ENCODE measurements around the gene FAM228B. TPM values are rescaled to one million over a fixed set of nuclear protein-coding genes. Genes with fewer than 3 reads are reported as not detected.

The FAM228B gene
- total RNA-seq, 1 donor from 2014 or later, result 18.9 TPM

GRCh38 chr2:24181849-24182248, 58.6 kb downstream of the FAM228B start:
- H3K4me1 Mint-ChIP-seq (ENCODE audit: low read depth, unreplicated experiment), result peaks cover 2% of the 10 kb centered on the region
- H3K9me3 Mint-ChIP-seq (ENCODE audit: unreplicated experiment), result no peaks in the 10 kb centered on the region
- H3K27me3 Mint-ChIP-seq (ENCODE audit: unreplicated experiment), result peaks cover 5% of the 10 kb centered on the region
- H3K27ac Mint-ChIP-seq (ENCODE audit: unreplicated experiment), result no peak overlapping the region
- TF ChIP-seq CTCF (IDR thresholded peaks at IDR 0.05; ENCODE audit: partially characterized antibody, unreplicated experiment), result no peak
- no peaks in the 10 kb centered on the region for H3K36me3 Mint-ChIP-seq (ENCODE audit: unreplicated experiment)
- peak overlapping the region; percentile 25 for H3K4me3 Mint-ChIP-seq (ENCODE audit: unreplicated experiment)
- no peak for DNase-seq

DNA sequence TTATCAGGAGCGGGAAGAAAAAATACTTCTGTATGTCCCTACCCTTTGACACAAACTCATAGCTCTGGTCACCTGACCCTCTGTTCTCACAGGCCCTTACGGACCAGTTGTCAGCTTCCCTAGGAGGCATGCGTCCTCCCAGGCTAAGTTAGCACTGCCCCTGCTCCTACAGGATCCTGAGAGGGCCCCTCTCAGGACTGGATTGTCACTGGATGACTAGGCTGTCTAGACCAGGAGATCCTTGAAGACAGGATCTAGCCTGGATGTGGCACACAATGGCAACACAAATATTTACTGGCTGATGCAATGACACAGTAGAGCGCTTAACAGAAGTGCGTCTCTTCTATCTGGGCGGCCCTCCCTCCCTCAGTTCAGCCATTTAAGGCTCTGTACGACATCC, 59.2 kb downstream of the FAM228B start:
- Mint-ChIP-seq H3K9me3 (ENCODE audit: unreplicated experiment) (no peaks in the 10 kb centered on the region), H3K4me3 (ENCODE audit: unreplicated experiment) (no peak overlapping the region), H3K36me3 (ENCODE audit: unreplicated experiment) (no peaks in the 10 kb centered on the region), H3K4me1 (ENCODE audit: low read depth, unreplicated experiment) (peaks cover 2% of the 10 kb centered on the region), H3K27ac (ENCODE audit: unreplicated experiment) (no peak overlapping the region), H3K27me3 (ENCODE audit: unreplicated experiment) (peaks cover 5% of the 10 kb centered on the region)
- TF ChIP-seq CTCF (IDR thresholded peaks at IDR 0.05; ENCODE audit: partially characterized antibody, unreplicated experiment), result no peak
- DNase-seq, result no peak

GRCh38 chr2:24183366-24184069, 60.2 kb downstream of the FAM228B start:
- H3K27me3 Mint-ChIP-seq (ENCODE audit: unreplicated experiment), result peaks cover 5% of the 10 kb centered on the region
- peaks cover 2% of the 10 kb centered on the region for H3K4me1 Mint-ChIP-seq (ENCODE audit: low read depth, unreplicated experiment)
- H3K4me3 Mint-ChIP-seq (ENCODE audit: unreplicated experiment), result no peak overlapping the region
- no peaks in the 10 kb centered on the region for H3K36me3 Mint-ChIP-seq (ENCODE audit: unreplicated experiment)
- no peak overlapping the region for H3K27ac Mint-ChIP-seq (ENCODE audit: unreplicated experiment)
- no peak for DNase-seq
- no peak for TF ChIP-seq CTCF (IDR thresholded peaks at IDR 0.05; ENCODE audit: partially characterized antibody, unreplicated experiment)
- H3K9me3 Mint-ChIP-seq (ENCODE audit: unreplicated experiment), result no peaks in the 10 kb centered on the region

DNA sequence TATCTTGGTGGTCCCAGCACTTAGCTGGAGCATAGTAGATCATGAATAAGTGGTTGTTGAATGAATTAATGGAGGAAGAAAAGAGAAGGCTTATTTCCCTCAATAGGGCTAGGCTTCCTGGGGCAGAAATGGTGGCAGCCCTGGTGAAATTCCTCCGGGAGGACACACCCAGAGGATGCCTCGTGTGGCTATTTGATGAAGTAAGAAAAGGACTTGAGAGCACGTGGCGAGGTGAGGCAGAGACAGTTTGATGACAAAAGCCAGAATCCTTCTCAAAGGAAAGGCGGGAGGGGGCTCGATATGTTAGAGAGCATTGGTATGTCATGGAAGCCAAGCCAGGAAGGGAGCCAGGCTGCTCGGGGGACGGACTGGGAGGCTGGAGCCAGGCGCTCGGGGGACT, 66.3 kb downstream of the FAM228B start:
- Mint-ChIP-seq H3K27me3 (ENCODE audit: unreplicated experiment) (peaks cover 5% of the 10 kb centered on the region), H3K9me3 (ENCODE audit: unreplicated experiment) (no peaks in the 10 kb centered on the region), H3K36me3 (ENCODE audit: unreplicated experiment) (no peaks in the 10 kb centered on the region), H3K4me3 (ENCODE audit: unreplicated experiment) (no peak overlapping the region), H3K4me1 (ENCODE audit: low read depth, unreplicated experiment) (no peaks in the 10 kb centered on the region), H3K27ac (ENCODE audit: unreplicated experiment) (no peak overlapping the region)
- TF ChIP-seq CTCF (IDR thresholded peaks at IDR 0.05; ENCODE audit: partially characterized antibody, unreplicated experiment), result no peak
- DNase-seq, result no peak

DNA sequence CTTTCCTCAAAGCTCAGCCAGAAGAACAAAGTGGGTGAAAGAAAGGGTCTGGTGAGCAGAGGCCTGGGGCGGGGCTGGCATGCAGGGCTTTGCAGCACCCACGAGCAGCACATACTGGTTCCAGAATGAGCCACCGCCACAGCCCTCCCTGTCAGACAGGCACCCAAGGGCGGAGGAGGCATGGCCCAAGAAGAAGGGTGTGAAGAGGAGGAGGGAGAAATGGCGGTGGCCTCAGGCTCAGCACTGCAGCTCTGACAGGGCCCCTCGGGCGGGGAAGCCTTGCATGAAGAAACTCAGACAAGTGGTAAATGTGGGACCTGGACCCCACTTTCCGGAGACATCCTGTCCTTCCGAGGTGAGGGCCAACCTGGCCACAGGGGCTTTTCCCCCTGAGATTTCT, 67.2 kb downstream of the FAM228B start:
- Mint-ChIP-seq H3K4me3 (ENCODE audit: unreplicated experiment) (no peak overlapping the region), H3K36me3 (ENCODE audit: unreplicated experiment) (no peaks in the 10 kb centered on the region), H3K9me3 (ENCODE audit: unreplicated experiment) (no peaks in the 10 kb centered on the region), H3K27me3 (ENCODE audit: unreplicated experiment) (peaks cover 5% of the 10 kb centered on the region), H3K27ac (ENCODE audit: unreplicated experiment) (no peak overlapping the region), H3K4me1 (ENCODE audit: low read depth, unreplicated experiment) (no peaks in the 10 kb centered on the region)
- no peak for TF ChIP-seq CTCF (IDR thresholded peaks at IDR 0.05; ENCODE audit: partially characterized antibody, unreplicated experiment)
- no peak for DNase-seq
